KMS-11 (cell line): ENCODE measurements around the gene MTAP.

Source experiments
- H2AFZ ChIP-seq: fragments of 200-600 bp; sonication (generic); 2 replicates; pipeline ENCODE4 v1.6.1; 2016; ENCODE audit warnings: antibody characterized with exemption, mixed run types, low read depth
- H3K27ac ChIP-seq: fragments of 200-600 bp; sonication (generic); 2 replicates; pipeline ENCODE4 v1.6.1; 2016; ENCODE audit warnings: mild to moderate bottlenecking, mixed run types
- H3K27me3 ChIP-seq: fragments of 200-600 bp; sonication (generic); 2 replicates; pipeline ENCODE4 v1.6.1; 2017; ENCODE audit warnings: mild to moderate bottlenecking, low read depth, mixed run types, moderate library complexity; ENCODE audit not compliant: insufficient read depth
- H3K36me3 ChIP-seq: fragments of 200-600 bp; sonication (generic); 2 replicates; pipeline ENCODE4 v1.6.1; 2017; ENCODE audit warnings: mild to moderate bottlenecking, mixed run types; ENCODE audit not compliant: insufficient read depth
- H3K4me1 ChIP-seq: fragments of 200-600 bp; sonication (generic); 2 replicates; pipeline ENCODE4 v1.6.1; 2016; ENCODE audit warnings: mild to moderate bottlenecking, low read depth, mixed run types; ENCODE audit not compliant: poor library complexity, severe bottlenecking
- H3K4me2 ChIP-seq: fragments of 200-600 bp; sonication (generic); 2 replicates; pipeline ENCODE4 v1.7.0; 2016; ENCODE audit warnings: mild to moderate bottlenecking, mixed run types
- H3K4me3 ChIP-seq: fragments of 200-600 bp; sonication (generic); IDR thresholded peaks from 2 replicates; pipeline ENCODE4 v1.6.1; 2017; ENCODE audit warnings: low read depth, low read length, mixed read lengths; ENCODE audit not compliant: insufficient read depth
- H3K79me2 ChIP-seq: fragments of 200-600 bp; sonication (generic); 2 replicates; pipeline ENCODE4 v1.6.1; 2016; ENCODE audit warnings: low read depth, mixed run types; ENCODE audit not compliant: insufficient read depth
- H3K9ac ChIP-seq: fragments of 200-600 bp; sonication (generic); 2 replicates; pipeline ENCODE4 v1.6.1; 2016; ENCODE audit warnings: mild to moderate bottlenecking, mixed run types
- H4K20me1 ChIP-seq: fragments of 200-600 bp; sonication (generic); 2 replicates; pipeline ENCODE4 v1.6.1; 2016; ENCODE audit warnings: mild to moderate bottlenecking, mixed run types; ENCODE audit not compliant: insufficient read depth
- CTCF ChIP-seq: fragments of 200-600 bp; sonication (generic); conservative IDR thresholded peaks from 2 replicates; pipeline ENCODE4 v1.6.1; 2017; ENCODE audit warnings: low read depth, mild to moderate bottlenecking, antibody characterized with exemption, low read length, moderate library complexity, mixed read lengths

MTAP gene

GRCh38 chr9:21872696-21873095, 70.3 kb downstream of the MTAP start:
- H3K27ac ChIP-seq: no peak overlapping the region
- no peaks in the 10 kb centered on the region for H3K4me1 ChIP-seq
- TF ChIP-seq CTCF: no peak
- H2AFZ ChIP-seq: no peak overlapping the region
- H3K79me2 ChIP-seq: peaks cover 8% of the 10 kb centered on the region; the same call in 1 of the 2 replicates
- H3K36me3 ChIP-seq: no peaks in the 10 kb centered on the region
- no peak overlapping the region for H3K4me3 ChIP-seq
- H3K27me3 ChIP-seq: no peaks in the 10 kb centered on the region
- H4K20me1 ChIP-seq: no peaks in the 10 kb centered on the region
- no peak overlapping the region for H3K4me2 ChIP-seq
- H3K9ac ChIP-seq: no peak overlapping the region

- Histone ChIP-seq H2AFZ (no peak overlapping the region), H3K27me3 (no peaks in the 10 kb centered on the region), H3K4me1 (no peaks in the 10 kb centered on the region), H3K4me3 (no peak overlapping the region), H3K4me2 (no peak overlapping the region), H3K36me3 (no peaks in the 10 kb centered on the region), H3K9ac (no peak overlapping the region), H3K27ac (no peak overlapping the region), H3K79me2 (peaks cover 9% of the 10 kb centered on the region; the same call in 1 of the 2 replicates), H4K20me1 (no peaks in the 10 kb centered on the region)
- TF ChIP-seq CTCF: no peak
These were observed 71.2 kb downstream of the MTAP start for GRCh38 chr9:21873540-21874221.

GRCh38 chr9:21875893-21876292, 73.5 kb downstream of the MTAP start:
- no peak for TF ChIP-seq CTCF
- Histone ChIP-seq H2AFZ (no peak overlapping the region), H3K27ac (no peak overlapping the region), H3K4me1 (no peaks in the 10 kb centered on the region), H3K9ac (no peak overlapping the region), H3K4me2 (no peak overlapping the region), H3K4me3 (no peak overlapping the region), H4K20me1 (no peaks in the 10 kb centered on the region), H3K27me3 (no peaks in the 10 kb centered on the region), H3K79me2 (peaks cover 12% of the 10 kb centered on the region; the same call in 1 of the 2 replicates), H3K36me3 (no peaks in the 10 kb centered on the region; the same call in 1 of the 2 replicates)

GRCh38 chr9:21883642-21884041, 81.2 kb downstream of the MTAP start:
- Histone ChIP-seq H2AFZ (no peak overlapping the region), H3K27ac (no peak overlapping the region), H3K4me1 (peaks cover 27% of the 10 kb centered on the region), H3K36me3 (no peaks in the 10 kb centered on the region; the same call in 1 of the 2 replicates), H3K27me3 (no peaks in the 10 kb centered on the region), H3K4me2 (peak overlapping the region; percentile 26; the same call in 1 of the 2 replicates), H3K79me2 (peaks cover 9% of the 10 kb centered on the region; the same call in 1 of the 2 replicates), H4K20me1 (no peaks in the 10 kb centered on the region), H3K9ac (no peak overlapping the region), H3K4me3 (no peak overlapping the region)
- TF ChIP-seq CTCF: no peak
